Transverse colon (tissue), 4 donors: ENCODE data around the gene RPS6KA4.

Source experiments
- POLR2A ChIP-seq: fragments of 450-650 bp; IDR thresholded peaks from one replicate; pipeline ENCODE4 v1.6.1; 2016; ENCODE audit warnings: antibody characterized with exemption, mild to moderate bottlenecking, moderate library complexity
- POLR2AphosphoS5 ChIP-seq, 3 donors: sonication (generic); formaldehyde crosslinking; IDR thresholded peaks; one replicate each; pipeline ENCODE4 v1.6.1; 2016; ENCODE audit warnings: antibody characterized with exemption in 3 of 3
- TF ChIP-seq, protein P1 (sequence below), 5 experiments: fragments of 200-600 bp in 3 of 5; fragments of 450-650 bp in 2 of 5; sonication (generic) in 3 of 5; IDR thresholded peaks; 1 replicate in 2 of 5; 2 replicates in 3 of 5; pipeline ENCODE4 v1.5.1; 2016 to 2017; ENCODE audit warnings: antibody characterized with exemption in 5 of 5, inconsistent platforms in 3 of 5, mild to moderate bottlenecking in 2 of 5, moderate library complexity in 1 of 5

- TF ChIP-seq POLR2A (no peak), POLR2AphosphoS5 (IDR thresholded peaks at IDR 0.05) (no peak)
- TF ChIP-seq, protein P1, sequence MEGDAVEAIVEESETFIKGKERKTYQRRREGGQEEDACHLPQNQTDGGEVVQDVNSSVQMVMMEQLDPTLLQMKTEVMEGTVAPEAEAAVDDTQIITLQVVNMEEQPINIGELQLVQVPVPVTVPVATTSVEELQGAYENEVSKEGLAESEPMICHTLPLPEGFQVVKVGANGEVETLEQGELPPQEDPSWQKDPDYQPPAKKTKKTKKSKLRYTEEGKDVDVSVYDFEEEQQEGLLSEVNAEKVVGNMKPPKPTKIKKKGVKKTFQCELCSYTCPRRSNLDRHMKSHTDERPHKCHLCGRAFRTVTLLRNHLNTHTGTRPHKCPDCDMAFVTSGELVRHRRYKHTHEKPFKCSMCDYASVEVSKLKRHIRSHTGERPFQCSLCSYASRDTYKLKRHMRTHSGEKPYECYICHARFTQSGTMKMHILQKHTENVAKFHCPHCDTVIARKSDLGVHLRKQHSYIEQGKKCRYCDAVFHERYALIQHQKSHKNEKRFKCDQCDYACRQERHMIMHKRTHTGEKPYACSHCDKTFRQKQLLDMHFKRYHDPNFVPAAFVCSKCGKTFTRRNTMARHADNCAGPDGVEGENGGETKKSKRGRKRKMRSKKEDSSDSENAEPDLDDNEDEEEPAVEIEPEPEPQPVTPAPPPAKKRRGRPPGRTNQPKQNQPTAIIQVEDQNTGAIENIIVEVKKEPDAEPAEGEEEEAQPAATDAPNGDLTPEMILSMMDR (IDR thresholded peaks at IDR 0.05): peak in 4 of 5 experiments; percentile 7 to 42 (median 14)
These were observed 42.2 kb upstream of the RPS6KA4 start for GRCh38 chr11:64316672-64317324.
